Measurements from ENCODE around the gene ADCYAP1. TPM values are rescaled to one million over a fixed set of nuclear protein-coding genes. Genes with fewer than 3 reads are reported as not detected.

The ADCYAP1 gene
- total RNA-seq, 1 experiment from 2014 or later: not detected

GRCh38 chr18:905948-906415 lies 1.3 kb downstream of the ADCYAP1 start:
- H2BK15ac ChIP-seq (ENCODE audit: low read depth, low read length): no peak overlapping the region
- H2BK5ac ChIP-seq (ENCODE audit: insufficient read length, low read length): no peak overlapping the region
- H3K23ac ChIP-seq (ENCODE audit: insufficient read length, low read depth, low read length): no peak overlapping the region
- no peak overlapping the region for H3T11ph ChIP-seq (ENCODE audit: low read length)
- no peak overlapping the region for H4K91ac ChIP-seq (ENCODE audit: insufficient read length, low read depth, low read length)
- DNase-seq: peak; percentile 38
- no peak overlapping the region for H3K14ac ChIP-seq (ENCODE audit: insufficient read depth, low read length)
- Mint-ChIP-seq H3K9me3 (peaks cover 0 to 3% of the 10 kb centered on the region in 2 experiments; a peak in 3 of 5 replicates), H3K27ac (no peak overlapping the region), H3K4me3 (peak overlapping the region; percentile 58 to 82), H3K27me3 (ENCODE audit: low read depth) (peaks cover 99% of the 10 kb centered on the region), H3K4me1 (peaks cover 42 to 50% of the 10 kb centered on the region in 2 experiments), H3K36me3 (ENCODE audit: insufficient read depth in 1 of 3, low read depth in 3 of 3) (no peaks in the 10 kb centered on the region; a peak in 1 of 7 replicates)
- no peak overlapping the region for H2AK5ac ChIP-seq (ENCODE audit: insufficient read length, low read length)
- H3K9me3 ChIP-seq (ENCODE audit: control insufficient read depth, low read depth, low read length): no peaks in the 10 kb centered on the region
- H2AFZ ChIP-seq (ENCODE audit: low read length): no peak overlapping the region
- no peak overlapping the region for H3K9ac ChIP-seq (ENCODE audit: extremely low read depth, insufficient read length, low read length)
- no peak overlapping the region for H3K18ac ChIP-seq (ENCODE audit: insufficient read length, low read depth, low read length)
- no peak overlapping the region for H3K56ac ChIP-seq (ENCODE audit: insufficient read length, low read depth, low read length)
- peaks cover 76% of the 10 kb centered on the region for H3K27me3 ChIP-seq (ENCODE audit: insufficient read depth, low read length)
- H3K27ac ChIP-seq (ENCODE audit: insufficient read length, low read depth, low read length): no peak overlapping the region
- no peak overlapping the region for H2BK12ac ChIP-seq (ENCODE audit: insufficient read length, low read depth, low read length)
- no peak overlapping the region for H4K8ac ChIP-seq (replicated peaks; ENCODE audit: insufficient read length, low read depth, low read length)
- no CpG with 5 or more reads among the region's 26 CpGs for WGBS (ENCODE audit: extremely low coverage, insufficient read length, low lambda C conversion rate)
- no peak overlapping the region for H3K4ac ChIP-seq (ENCODE audit: low read depth, low read length)
- H2BK120ac ChIP-seq (ENCODE audit: low read depth, low read length, poor library complexity, severe bottlenecking): no peak overlapping the region
- peak overlapping the region; percentile 93 for H3K4me2 ChIP-seq (ENCODE audit: insufficient read depth, insufficient read length, low read length)
- peaks cover 33% of the 10 kb centered on the region for H3K23me2 ChIP-seq (ENCODE audit: insufficient read length, low read depth, low read length, poor library complexity, severe bottlenecking)
- TF ChIP-seq, protein P1, sequence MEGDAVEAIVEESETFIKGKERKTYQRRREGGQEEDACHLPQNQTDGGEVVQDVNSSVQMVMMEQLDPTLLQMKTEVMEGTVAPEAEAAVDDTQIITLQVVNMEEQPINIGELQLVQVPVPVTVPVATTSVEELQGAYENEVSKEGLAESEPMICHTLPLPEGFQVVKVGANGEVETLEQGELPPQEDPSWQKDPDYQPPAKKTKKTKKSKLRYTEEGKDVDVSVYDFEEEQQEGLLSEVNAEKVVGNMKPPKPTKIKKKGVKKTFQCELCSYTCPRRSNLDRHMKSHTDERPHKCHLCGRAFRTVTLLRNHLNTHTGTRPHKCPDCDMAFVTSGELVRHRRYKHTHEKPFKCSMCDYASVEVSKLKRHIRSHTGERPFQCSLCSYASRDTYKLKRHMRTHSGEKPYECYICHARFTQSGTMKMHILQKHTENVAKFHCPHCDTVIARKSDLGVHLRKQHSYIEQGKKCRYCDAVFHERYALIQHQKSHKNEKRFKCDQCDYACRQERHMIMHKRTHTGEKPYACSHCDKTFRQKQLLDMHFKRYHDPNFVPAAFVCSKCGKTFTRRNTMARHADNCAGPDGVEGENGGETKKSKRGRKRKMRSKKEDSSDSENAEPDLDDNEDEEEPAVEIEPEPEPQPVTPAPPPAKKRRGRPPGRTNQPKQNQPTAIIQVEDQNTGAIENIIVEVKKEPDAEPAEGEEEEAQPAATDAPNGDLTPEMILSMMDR (conservative IDR thresholded peaks at IDR 0.05): no peak
- no peaks in the 10 kb centered on the region for H3K79me2 ChIP-seq (ENCODE audit: insufficient read depth, low read length)
- H2BK20ac ChIP-seq (ENCODE audit: low read depth, low read length, poor library complexity, severe bottlenecking): no peak overlapping the region
- H4K20me1 ChIP-seq (ENCODE audit: control insufficient read depth, insufficient read depth, insufficient read length): no peaks in the 10 kb centered on the region
- no peaks in the 10 kb centered on the region for H3K79me1 ChIP-seq (ENCODE audit: insufficient read depth, low read depth, low read length, poor library complexity, severe bottlenecking)
- peaks cover 4% of the 10 kb centered on the region; the same call in 1 of the 2 replicates for H3K4me1 ChIP-seq (ENCODE audit: insufficient read depth, low read length)
- no peak overlapping the region for H4K5ac ChIP-seq (ENCODE audit: insufficient read length, low read depth, low read length)
